Activated T-cell treated with anti-CD3 and anti-CD28 coated beads for 24 hours (primary cell): Measurements from ENCODE around the gene ZNF646.

Source experiments
- DNase-seq: peaks from one replicate; pipeline ENCODE4 v3.0.0-alpha.2; 2020; ENCODE audit warnings: low read depth

ZNF646 gene

GRCh38 chr16:31064882-31065461, 9.2 kb upstream of the ZNF646 start:
- no peak for DNase-seq

GRCh38 chr16:31067342-31067741, 6.9 kb upstream of the ZNF646 start:
- no peak for DNase-seq

- no peak for DNase-seq
These were observed 2.4 kb upstream of the ZNF646 start for GRCh38 chr16:31071861-31072260.

GRCh38 chr16:31072540-31073141, 1.6 kb upstream of the ZNF646 start:
- no peak for DNase-seq

- peak; percentile 82 for DNase-seq
These were observed 866 bp upstream of the ZNF646 start for GRCh38 chr16:31073142-31073969.

- no peak for DNase-seq
These were observed 577 bp downstream of the ZNF646 start for GRCh38 chr16:31074814-31075183.

GRCh38 chr16:31076319-31076718, 2.1 kb downstream of the ZNF646 start:
- no peak for DNase-seq

GRCh38 chr16:31077024-31077423, 2.8 kb downstream of the ZNF646 start:
- DNase-seq: no peak

GRCh38 chr16:31077592-31078396, 3.6 kb downstream of the ZNF646 start:
- no peak for DNase-seq

- DNase-seq: no peak
These were observed 4.5 kb downstream of the ZNF646 start for GRCh38 chr16:31078597-31079341.

- DNase-seq: no peak
These were observed 5.2 kb downstream of the ZNF646 start for GRCh38 chr16:31079342-31079944.

- no peak for DNase-seq
These were observed 5.9 kb downstream of the ZNF646 start for GRCh38 chr16:31080035-31080629.

GRCh38 chr16:31080756-31081419, 6.7 kb downstream of the ZNF646 start:
- no peak for DNase-seq

- DNase-seq: no peak
These were observed 7.5 kb downstream of the ZNF646 start for GRCh38 chr16:31081428-31082351.

- no peak for DNase-seq
These were observed 8.3 kb downstream of the ZNF646 start for GRCh38 chr16:31082368-31083045.

GRCh38 chr16:31083081-31083480, 8.9 kb downstream of the ZNF646 start:
- no peak for DNase-seq

GRCh38 chr16:31083556-31083955, 9.3 kb downstream of the ZNF646 start:
- DNase-seq: no peak

- no peak for DNase-seq
These were observed 9.8 kb downstream of the ZNF646 start for GRCh38 chr16:31083981-31084380.
